PC-9 (cell line): ENCODE data around the gene LCE7A.

ENCODE experiments used
- EZH2 ChIP-seq: fragments of 200-600 bp; sonication (generic); IDR thresholded peaks from 2 replicates; pipeline ENCODE4 v1.8.0; 2017; ENCODE audit warnings: antibody characterized with exemption, low read depth
- TF ChIP-seq, protein P1 (sequence below): fragments of 200-600 bp; sonication (generic); conservative IDR thresholded peaks from 2 replicates; pipeline ENCODE4 v1.6.1; 2017; ENCODE audit warnings: mixed run types, antibody characterized with exemption, mild to moderate bottlenecking, moderate library complexity

DNA sequence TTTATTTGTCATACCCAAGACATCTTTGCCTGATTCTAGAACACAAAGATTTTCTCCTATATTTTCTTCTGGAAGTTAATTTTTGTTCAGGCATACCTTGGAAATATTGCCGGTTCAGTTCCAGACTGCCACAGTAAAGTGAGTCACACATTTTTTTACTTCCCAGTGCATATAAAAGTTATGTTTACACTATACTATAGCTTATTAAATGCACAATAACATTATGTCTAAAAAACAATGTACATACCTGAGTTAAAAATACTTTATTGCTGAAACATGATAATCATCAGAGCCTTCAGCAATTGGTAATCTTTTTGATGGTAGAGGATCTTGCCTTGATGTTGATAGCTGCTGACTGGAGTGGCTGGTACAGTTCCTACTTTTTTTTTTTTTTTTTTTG lies 28.3 kb downstream of the LCE7A start:
- no peak for TF ChIP-seq EZH2
- TF ChIP-seq, protein P1, sequence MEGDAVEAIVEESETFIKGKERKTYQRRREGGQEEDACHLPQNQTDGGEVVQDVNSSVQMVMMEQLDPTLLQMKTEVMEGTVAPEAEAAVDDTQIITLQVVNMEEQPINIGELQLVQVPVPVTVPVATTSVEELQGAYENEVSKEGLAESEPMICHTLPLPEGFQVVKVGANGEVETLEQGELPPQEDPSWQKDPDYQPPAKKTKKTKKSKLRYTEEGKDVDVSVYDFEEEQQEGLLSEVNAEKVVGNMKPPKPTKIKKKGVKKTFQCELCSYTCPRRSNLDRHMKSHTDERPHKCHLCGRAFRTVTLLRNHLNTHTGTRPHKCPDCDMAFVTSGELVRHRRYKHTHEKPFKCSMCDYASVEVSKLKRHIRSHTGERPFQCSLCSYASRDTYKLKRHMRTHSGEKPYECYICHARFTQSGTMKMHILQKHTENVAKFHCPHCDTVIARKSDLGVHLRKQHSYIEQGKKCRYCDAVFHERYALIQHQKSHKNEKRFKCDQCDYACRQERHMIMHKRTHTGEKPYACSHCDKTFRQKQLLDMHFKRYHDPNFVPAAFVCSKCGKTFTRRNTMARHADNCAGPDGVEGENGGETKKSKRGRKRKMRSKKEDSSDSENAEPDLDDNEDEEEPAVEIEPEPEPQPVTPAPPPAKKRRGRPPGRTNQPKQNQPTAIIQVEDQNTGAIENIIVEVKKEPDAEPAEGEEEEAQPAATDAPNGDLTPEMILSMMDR, result no peak
